ENCODE results near the gene ANG. TPM values are rescaled to one million over a fixed set of nuclear protein-coding genes. Genes with fewer than 3 reads are reported as not detected.

Gene ANG
- total RNA-seq, 1 donor from 2014 or later: 1.4 TPM

GRCh38 chr14:20675669-20676068 lies 12.9 kb upstream of the ANG start:
- DNase-seq (ENCODE audit: low read depth): no peak

DNA sequence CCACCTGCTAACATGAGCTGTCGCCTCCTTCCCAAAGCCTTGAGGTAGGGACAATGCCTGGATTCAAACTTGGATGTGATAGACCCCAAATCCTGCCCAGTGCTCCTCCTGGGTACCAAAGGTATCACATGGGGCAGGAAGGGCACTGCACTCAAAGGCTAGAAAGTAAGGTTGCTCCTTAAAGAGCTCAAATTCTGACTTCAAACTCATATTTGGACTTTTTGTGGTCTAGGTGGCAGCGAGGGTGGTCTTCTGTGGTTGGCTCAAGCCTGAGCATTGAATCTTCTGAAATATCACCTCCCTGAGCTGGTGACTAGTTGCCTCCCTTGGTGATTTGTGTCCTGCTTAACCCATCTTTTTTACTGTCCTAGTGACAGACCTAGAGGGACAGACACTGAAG lies 12.5 kb upstream of the ANG start:
- no peak for DNase-seq (ENCODE audit: low read depth)

DNA sequence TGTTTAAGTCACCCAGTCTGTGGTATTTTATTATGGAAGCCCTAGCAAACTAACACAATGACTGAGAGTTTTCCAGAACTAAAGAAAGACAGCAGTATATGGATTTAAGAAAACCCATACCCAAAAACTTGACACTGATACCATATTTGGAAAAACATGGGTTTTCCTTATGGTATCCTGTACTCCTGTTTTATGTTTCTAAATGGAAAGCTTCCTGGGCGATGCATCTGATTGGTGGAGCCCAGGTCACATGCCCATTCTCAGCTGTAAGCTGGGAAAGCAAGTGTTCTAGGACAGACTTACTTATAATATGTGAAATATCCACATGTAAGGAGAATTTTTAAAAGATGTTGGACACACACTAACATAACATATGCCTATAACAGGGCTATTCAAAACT lies 8.7 kb upstream of the ANG start:
- DNase-seq (ENCODE audit: low read depth): peak; percentile 20

GRCh38 chr14:20680363-20680762 lies 8.2 kb upstream of the ANG start:
- no peak for DNase-seq (ENCODE audit: low read depth)

DNA sequence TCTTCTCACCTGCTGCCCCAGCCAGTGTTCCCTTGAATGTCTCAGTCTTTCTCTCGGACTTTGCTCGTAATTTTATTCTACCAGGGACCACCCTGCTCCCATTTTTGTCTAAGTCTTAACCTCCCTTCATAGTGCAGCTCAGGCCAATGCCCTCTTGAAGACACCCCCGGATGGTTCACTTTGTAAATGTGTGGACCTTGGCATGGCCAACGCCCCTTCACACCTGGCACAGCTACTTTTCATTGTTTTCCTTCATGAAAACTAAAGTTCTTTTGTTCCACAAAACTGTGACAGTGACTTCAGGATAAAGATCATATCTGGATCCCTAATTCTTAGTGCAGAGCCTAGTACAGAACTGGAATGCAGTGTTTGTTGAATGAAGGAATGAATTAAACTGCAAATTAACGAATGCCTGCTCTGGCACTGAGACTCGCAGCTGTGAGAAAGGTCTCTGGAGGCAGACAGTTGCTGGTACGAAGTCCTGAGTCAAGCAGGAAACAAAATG lies 7.7 kb upstream of the ANG start:
- no peak for DNase-seq (ENCODE audit: low read depth)

GRCh38 chr14:20681348-20682126 lies 7.0 kb upstream of the ANG start:
- DNase-seq (ENCODE audit: low read depth): peak; percentile 89

DNA sequence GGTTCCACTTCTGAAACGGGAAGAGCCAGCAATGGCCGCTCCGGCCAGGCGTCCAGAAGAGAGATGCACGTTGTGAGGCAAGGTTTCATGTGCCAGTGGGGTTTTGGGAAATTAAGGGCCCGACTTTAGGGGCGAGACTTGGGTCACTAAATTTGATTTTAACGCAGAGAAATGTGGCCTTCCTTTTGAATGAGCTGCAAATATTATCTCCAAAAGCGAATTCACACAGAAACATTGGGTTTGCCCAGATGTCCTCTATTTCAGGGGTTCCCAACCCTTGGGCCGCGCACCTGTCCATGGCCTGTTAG lies 6.5 kb upstream of the ANG start:
- DNase-seq (ENCODE audit: low read depth): no peak

GRCh38 chr14:20682435-20683124 lies 6.0 kb upstream of the ANG start:
- DNase-seq (ENCODE audit: low read depth): peak; percentile 96

- peak; percentile 92 for DNase-seq (ENCODE audit: low read depth)
Observed at GRCh38 chr14:20683125-20683890, 5.3 kb upstream of the ANG start.

DNA sequence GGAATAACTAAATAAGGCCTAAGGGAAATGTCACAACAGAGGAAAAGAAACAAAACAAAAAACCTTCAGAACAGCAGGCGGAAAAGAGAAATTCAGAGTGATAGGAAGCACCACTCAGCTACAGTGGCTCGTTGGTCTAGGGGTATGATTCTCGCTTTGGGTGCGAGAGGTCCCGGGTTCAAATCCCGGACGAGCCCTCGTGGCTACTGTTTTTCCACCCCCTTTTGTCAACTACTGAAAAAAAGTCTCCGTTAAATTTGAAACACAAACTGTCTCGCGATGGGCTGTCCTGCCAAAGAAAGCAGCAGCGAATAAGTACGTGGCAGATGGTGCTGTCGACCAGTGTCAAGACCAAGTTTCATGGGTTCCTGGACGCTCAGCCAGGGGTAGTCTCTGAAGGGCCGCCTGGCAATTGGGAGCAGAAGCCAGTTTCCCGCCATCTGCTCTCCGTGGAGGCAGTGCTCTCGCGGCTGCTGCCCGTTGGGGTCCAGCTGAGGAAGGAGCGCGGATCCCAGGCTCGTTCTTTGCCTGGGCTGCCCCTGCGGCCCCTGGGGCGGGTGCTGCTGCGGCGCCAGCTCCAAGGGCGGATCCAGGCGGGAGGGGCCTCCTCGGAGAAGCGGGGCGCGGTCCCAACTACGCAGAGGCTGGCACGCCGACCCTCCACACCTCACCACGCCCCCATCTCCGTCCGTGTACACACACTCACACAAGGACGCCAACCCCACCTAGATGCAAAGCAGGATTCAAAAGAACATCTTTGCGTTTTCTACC lies 4.5 kb upstream of the ANG start, which contains the start of gene RNASE4:
Gene RNASE4 (plus strand): TSS at position 670 of the 771 bp plus-strand sequence. CDS start 14,812 bp downstream, outside the sequence.
- peak; percentile 88 for DNase-seq (ENCODE audit: low read depth)

DNA sequence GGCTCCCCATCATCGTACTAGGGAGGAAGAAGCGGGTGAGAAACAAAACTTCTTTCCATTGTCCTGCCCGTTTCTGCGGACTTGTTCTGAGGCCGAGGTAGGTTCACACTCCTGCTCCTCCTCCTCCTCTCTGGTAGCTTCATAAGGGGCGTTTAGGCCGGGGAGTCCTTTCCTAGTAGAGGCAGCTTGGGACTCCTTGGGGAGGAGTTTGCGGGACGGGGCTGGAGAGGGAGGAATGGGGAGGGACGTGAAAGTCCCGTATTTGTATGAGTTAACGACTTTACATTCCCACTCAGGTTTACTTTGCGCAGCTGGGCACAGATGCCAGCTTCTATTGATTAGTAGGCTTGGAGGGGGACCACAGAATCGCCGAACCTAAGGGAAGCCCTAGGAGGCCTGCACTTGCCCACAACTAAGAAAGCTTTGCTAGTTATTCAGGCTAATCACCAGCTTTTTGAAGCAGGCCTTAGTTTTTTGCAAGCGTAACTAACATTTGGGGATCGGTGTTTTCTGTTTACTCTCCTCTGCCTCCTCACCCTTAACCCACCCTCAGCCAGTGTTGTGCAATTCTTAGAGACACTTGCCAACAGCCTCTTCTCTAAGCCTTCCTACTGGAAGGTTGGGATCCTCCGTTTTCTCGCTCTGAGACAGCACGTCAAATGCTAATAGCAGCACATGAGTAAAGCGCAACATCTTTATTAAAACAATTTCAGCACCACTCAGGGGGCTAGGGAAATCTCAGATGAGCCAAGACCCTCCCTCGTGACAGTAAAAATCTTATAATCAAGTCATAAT lies 3.7 kb upstream of the ANG start:
- DNase-seq (ENCODE audit: low read depth): peak; percentile 14

DNA sequence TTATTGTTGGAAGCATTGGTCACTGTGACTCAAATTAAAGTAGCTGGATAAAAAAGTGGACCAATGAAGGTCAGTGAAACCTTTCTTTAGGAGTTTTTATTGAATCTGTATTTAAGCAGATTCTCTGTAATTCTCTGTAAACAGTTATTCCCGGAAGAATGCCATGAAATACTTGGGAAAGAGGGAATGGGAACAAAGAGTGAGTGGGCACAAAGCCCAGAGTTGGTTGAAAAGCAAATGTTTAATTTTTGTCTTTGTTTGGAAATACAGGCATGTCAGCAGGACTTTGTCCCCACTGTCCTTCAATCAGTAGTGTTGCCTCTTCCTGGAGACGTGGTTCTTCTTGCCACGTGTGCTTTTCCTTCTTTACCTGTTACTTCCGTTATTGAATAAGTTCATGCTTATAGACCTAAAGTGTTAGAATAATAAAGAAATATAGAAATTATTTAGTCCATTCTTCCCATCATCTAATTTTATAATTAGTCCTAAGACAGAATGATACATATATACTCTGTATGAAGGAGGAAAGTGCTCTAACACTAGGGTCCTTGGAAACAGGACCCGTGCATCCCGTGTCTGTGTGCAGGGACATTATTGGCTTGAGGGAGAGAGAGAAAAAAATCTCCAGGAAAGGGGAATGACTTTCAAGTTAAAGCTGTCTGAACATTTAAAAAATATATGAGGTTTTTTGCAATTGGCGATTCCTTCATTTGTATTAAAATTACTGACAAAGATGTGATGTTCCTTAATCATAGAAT lies 2.0 kb upstream of the ANG start:
- DNase-seq (ENCODE audit: low read depth): no peak

DNA sequence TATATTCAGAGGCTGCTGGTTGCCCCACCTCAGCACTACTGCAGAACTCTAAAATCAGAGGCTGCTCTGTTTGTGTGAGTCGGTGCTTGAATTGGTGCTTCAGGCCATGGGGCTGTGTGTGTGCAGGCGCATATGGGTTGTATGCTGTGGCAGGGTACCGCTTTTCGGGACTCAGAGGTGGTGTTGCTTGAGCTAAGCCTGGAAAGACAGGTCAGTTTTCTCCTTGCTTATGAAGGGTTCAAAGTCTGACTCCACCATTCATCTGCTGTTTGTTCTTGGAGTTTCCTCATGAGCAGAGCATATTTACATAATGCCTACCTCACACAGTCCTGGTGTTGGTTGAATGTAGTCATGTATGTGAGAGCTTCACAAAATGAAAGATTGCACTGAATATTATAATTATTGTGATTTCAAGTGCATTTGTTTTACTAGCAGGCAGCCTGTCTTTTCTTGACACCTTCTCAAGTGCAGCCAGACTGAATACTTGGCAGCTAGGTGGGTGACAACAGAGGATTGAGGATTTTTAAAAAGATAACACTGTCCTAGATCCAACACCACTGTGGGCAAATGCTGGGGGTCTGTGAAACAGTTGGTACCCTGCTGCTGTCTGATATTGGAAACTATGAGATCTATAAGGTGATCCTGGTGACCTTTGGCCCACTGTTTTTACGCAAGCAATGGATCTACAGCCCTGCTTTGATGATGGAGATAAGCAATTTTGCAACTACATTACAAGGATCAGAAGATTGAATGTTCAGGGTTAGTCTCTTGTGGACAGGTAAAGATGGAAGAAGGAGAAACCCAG lies 1.0 kb upstream of the ANG start:
- DNase-seq (ENCODE audit: low read depth): no peak

- peak; percentile 77 for DNase-seq (ENCODE audit: low read depth)
Observed at GRCh38 chr14:20690848-20691640, 2.5 kb downstream of the ANG start.

DNA sequence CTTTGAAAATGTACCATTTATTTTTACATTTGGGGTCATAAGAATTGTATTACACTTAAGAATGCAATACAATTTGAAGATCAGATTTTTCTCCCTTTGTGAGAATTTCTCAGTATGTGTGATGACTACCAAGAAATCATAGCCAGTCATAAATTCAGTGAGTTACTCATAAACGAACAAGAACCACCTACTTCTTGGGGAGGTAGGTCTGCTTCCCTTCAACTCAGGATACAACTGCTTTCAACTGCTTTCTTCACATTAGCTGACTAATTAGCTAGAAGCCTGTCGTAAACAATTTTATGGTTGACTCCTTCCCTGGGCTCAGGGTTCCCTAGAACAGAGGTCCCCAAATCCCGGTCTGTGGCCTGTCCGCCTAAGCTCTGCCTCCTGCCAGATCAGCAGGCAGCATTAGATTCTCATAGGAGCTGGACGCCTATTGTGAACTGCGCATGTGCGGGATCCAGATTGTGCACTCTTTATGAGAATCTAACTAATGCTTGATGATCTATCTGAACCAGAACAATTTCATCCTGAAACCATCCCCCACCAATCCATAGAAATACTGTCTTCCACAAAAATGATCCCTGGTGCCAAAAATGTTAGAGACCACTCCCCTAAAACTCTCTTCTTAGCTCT lies 3.7 kb downstream of the ANG start:
- DNase-seq (ENCODE audit: low read depth): no peak

DNA sequence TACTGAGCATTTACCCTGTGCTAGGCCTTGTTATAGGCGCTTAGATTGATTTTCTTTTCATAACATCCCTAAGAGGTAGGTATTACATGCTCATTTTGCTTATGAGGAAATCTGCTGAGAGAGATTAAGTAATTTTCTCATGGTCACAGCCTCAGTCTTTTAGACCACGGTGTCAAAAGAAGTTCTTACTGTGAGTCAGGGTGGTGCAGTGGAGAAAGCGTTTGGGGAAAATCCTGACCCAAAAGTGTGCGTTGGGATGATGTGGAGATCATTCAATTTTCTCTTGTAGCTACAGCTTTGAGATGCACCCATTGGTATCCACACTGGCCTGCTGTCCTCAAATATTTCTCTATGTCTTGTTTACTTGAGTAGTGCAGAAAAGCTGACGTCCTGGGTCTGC lies 8.2 kb downstream of the ANG start:
- DNase-seq (ENCODE audit: low read depth): no peak

DNA sequence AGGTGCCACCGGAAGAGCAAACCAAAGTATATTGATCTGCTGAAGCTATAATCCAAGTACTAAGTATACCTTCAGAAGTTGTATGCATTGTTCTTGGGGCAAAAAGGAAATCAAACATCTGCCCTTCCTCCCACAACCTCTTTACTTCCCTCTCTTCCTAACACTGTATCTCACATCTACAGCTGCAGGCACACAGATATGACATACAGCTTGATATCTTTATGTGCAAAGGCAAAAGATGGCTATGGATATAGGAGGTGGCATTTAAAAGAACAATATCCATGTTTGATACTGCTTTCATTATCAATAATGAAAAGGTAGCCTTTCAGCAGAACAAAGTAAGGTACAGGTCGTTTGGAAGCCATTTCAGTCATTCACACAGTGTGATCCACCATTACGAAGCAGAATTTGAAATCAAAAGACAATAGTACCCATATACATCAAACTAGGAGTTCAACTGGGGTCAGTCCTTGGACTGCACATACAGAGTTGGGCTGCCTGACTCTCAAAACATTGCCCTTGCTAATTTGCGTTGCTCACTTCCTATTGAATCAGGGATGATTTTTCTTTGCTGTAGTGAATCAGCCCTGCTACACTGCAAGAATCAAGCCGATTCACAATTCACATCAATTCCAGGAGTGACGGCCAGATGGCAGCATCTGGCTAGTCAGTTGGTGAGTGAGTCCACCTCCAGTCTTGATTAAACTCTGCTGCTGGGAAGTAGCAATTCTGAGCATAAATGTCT lies 8.9 kb downstream of the ANG start:
- peak; percentile 75 for DNase-seq (ENCODE audit: low read depth)
